Activated CD4-positive, alpha-beta T cell treated with anti-CD3 and anti-CD28 coated beads for 1 hour (primary cell): ENCODE measurements around the gene DEFB132.

Experiments
- DNase-seq: peaks from one replicate; pipeline ENCODE4 v3.0.0-alpha.2; 2020

DEFB132 gene

GRCh38 chr20:266596-267562 lies 9.4 kb downstream of the DEFB132 start:
- DNase-seq = peak; percentile 82

GRCh38 chr20:270517-270916 lies 13.0 kb downstream of the DEFB132 start:
- no peak for DNase-seq

GRCh38 chr20:271069-271468 lies 13.5 kb downstream of the DEFB132 start:
- DNase-seq = no peak

GRCh38 chr20:271528-271927 lies 14.0 kb downstream of the DEFB132 start:
- no peak for DNase-seq

- DNase-seq = no peak
Measured at GRCh38 chr20:272718-273117, 15.2 kb downstream of the DEFB132 start.

- no peak for DNase-seq
Measured at GRCh38 chr20:273884-274283, 16.4 kb downstream of the DEFB132 start.

- DNase-seq = no peak
Measured at GRCh38 chr20:275791-276190, 18.3 kb downstream of the DEFB132 start.

GRCh38 chr20:276620-277495 lies 19.3 kb downstream of the DEFB132 start:
- no peak for DNase-seq

GRCh38 chr20:277496-277781 lies 19.9 kb downstream of the DEFB132 start:
- no peak for DNase-seq

- DNase-seq = no peak
Measured at GRCh38 chr20:278181-278580, 20.7 kb downstream of the DEFB132 start.

- DNase-seq = no peak
Measured at GRCh38 chr20:278607-279571, 21.4 kb downstream of the DEFB132 start.

GRCh38 chr20:284172-284571 lies 26.6 kb downstream of the DEFB132 start:
- DNase-seq = no peak

- no peak for DNase-seq
Measured at GRCh38 chr20:286508-286907, 29.0 kb downstream of the DEFB132 start.

- no peak for DNase-seq
Measured at GRCh38 chr20:288956-289692, 31.6 kb downstream of the DEFB132 start.

- DNase-seq = no peak
Measured at GRCh38 chr20:289693-290083, 32.2 kb downstream of the DEFB132 start.

GRCh38 chr20:290084-290831 lies 32.7 kb downstream of the DEFB132 start, which contains the start of gene C20orf96:
TSS of gene C20orf96 (minus strand) at chr20:290750. CDS start at chr20:290610, 140 bp downstream.
- peak; percentile 73 for DNase-seq

- DNase-seq = no peak
Measured at GRCh38 chr20:294602-295001, 37.1 kb downstream of the DEFB132 start.

GRCh38 chr20:295804-296203 lies 38.3 kb downstream of the DEFB132 start:
- no peak for DNase-seq

- DNase-seq = peak; percentile 72
Measured at GRCh38 chr20:297098-297924, 39.8 kb downstream of the DEFB132 start, which contains the start of gene ZCCHC3. TSS of gene ZCCHC3 (plus strand) at chr20:297570. CDS start at chr20:297587, 17 bp downstream.
